Fibroblast of pulmonary artery (primary cell): ENCODE measurements around the gene SUPT7L.

ENCODE experiments used
- DNase-seq: peaks from one replicate; pipeline ENCODE4 v3.0.0-alpha.2; 2010; ENCODE audit warnings: low read depth
- H3K4me3 ChIP-seq: replicated peaks from 2 replicates; pipeline ENCODE4 v1.5.1; 2011; ENCODE audit warnings: low read depth, mild to moderate bottlenecking, control low read depth, low read length, moderate library complexity
- CTCF ChIP-seq: IDR thresholded peaks from 2 replicates; pipeline ENCODE4 v1.5.1; 2011; ENCODE audit warnings: mild to moderate bottlenecking, control low read depth, low read length, inconsistent platforms; ENCODE audit errors: missing control alignments

The SUPT7L gene

GRCh38 chr2:27667446-27667845, 4.0 kb upstream of the SUPT7L start:
- H3K4me3 ChIP-seq: no peak overlapping the region
- no peak for TF ChIP-seq CTCF
- DNase-seq: peak; percentile 16

GRCh38 chr2:27664622-27665363, 1.4 kb upstream of the SUPT7L start:
- no peak for TF ChIP-seq CTCF
- H3K4me3 ChIP-seq: peak overlapping the region; percentile 90
- no peak for DNase-seq

- DNase-seq: no peak
- no peak for TF ChIP-seq CTCF
- peak overlapping the region; percentile 90 for H3K4me3 ChIP-seq
Observed at GRCh38 chr2:27664154-27664574, 750 bp upstream of the SUPT7L start.

GRCh38 chr2:27661371-27661770, 2.0 kb downstream of the SUPT7L start:
- TF ChIP-seq CTCF: no peak
- DNase-seq: no peak
- H3K4me3 ChIP-seq: no peak overlapping the region

- DNase-seq: peak; percentile 63
- TF ChIP-seq CTCF: no peak
Observed at GRCh38 chr2:27655155-27655951, 8.1 kb downstream of the SUPT7L start.

GRCh38 chr2:27653397-27653796, 10.0 kb downstream of the SUPT7L start:
- H3K4me3 ChIP-seq: no peak overlapping the region
- DNase-seq: no peak
- TF ChIP-seq CTCF: no peak

More at GRCh38 chr2:27655155-27655951, 8.1 kb downstream of the SUPT7L start:
- no peak overlapping the region for H3K4me3 ChIP-seq
